ENCODE results near the gene ARMC9. TPM values are rescaled to one million over a fixed set of nuclear protein-coding genes. Genes with fewer than 3 reads are reported as not detected.
A peak's percentile ranks its signal among the peaks of the same experiment; 100 is the strongest.

The ARMC9 gene
- total RNA-seq, 1 donor from 2014 or later = 9.0 TPM

GRCh38 chr2:231315896-231316295, 117.5 kb downstream of the ARMC9 start:
- TF ChIP-seq CTCF (IDR thresholded peaks at IDR 0.05) = no peak
- peak overlapping the region; percentile 76 for H3K27ac Mint-ChIP-seq
- ATAC-seq (ENCODE audit: low read depth) (peak; percentile 63), DNase-seq (no peak)
- intact Hi-C loops (cut with micrococcal nuclease) = no loop called here
- ChIA-PET POLR2A (no interaction called here), CTCF (no interaction called here)
- peaks cover 15% of the 10 kb centered on the region for H3K9me3 Mint-ChIP-seq
- H3K4me1 Mint-ChIP-seq = peaks cover 50% of the 10 kb centered on the region
- H3K36me3 Mint-ChIP-seq (ENCODE audit: low read depth) = peaks cover 13% of the 10 kb centered on the region
- no peaks in the 10 kb centered on the region for H3K27me3 Mint-ChIP-seq
- H3K4me3 Mint-ChIP-seq = peak overlapping the region; percentile 20

GRCh38 chr2:231317579-231317978, 119.1 kb downstream of the ARMC9 start:
- H3K27me3 Mint-ChIP-seq = no peaks in the 10 kb centered on the region

GRCh38 chr2:231318436-231318835, 120.0 kb downstream of the ARMC9 start:
- ATAC-seq (ENCODE audit: low read depth) = no peak
- peaks cover 15% of the 10 kb centered on the region for H3K9me3 Mint-ChIP-seq
- peaks cover 13% of the 10 kb centered on the region for H3K36me3 Mint-ChIP-seq (ENCODE audit: low read depth)
- DNase-seq = no peak
- no peak overlapping the region for H3K27ac Mint-ChIP-seq
- TF ChIP-seq CTCF (IDR thresholded peaks at IDR 0.05) = no peak
- intact Hi-C loops (cut with micrococcal nuclease) = no loop called here
- POLR2A ChIA-PET = no interaction called here
- CTCF ChIA-PET = no interaction called here
- no peak overlapping the region for H3K4me3 Mint-ChIP-seq
- no peaks in the 10 kb centered on the region for H3K27me3 Mint-ChIP-seq
- H3K4me1 Mint-ChIP-seq = peaks cover 50% of the 10 kb centered on the region

More at GRCh38 chr2:231317579-231317978, 119.1 kb downstream of the ARMC9 start:
- H3K4me3 Mint-ChIP-seq = no peak overlapping the region
- H3K36me3 Mint-ChIP-seq (ENCODE audit: low read depth) = peaks cover 13% of the 10 kb centered on the region
- no peak for TF ChIP-seq CTCF (IDR thresholded peaks at IDR 0.05)
- no peak for DNase-seq
- POLR2A ChIA-PET = no interaction called here
- ATAC-seq (ENCODE audit: low read depth) = no peak
- H3K9me3 Mint-ChIP-seq = peaks cover 15% of the 10 kb centered on the region
- CTCF ChIA-PET = no interaction called here
- peaks cover 51% of the 10 kb centered on the region for H3K4me1 Mint-ChIP-seq
- H3K27ac Mint-ChIP-seq = no peak overlapping the region
- intact Hi-C loops (cut with micrococcal nuclease) = no loop called here

GRCh38 chr2:231318954-231319353, 120.5 kb downstream of the ARMC9 start:
- intact Hi-C loops (cut with micrococcal nuclease) = no loop called here
- Mint-ChIP-seq H3K9me3 (peaks cover 15% of the 10 kb centered on the region), H3K27me3 (no peaks in the 10 kb centered on the region), H3K4me1 (peaks cover 50% of the 10 kb centered on the region), H3K4me3 (no peak overlapping the region), H3K36me3 (ENCODE audit: low read depth) (peaks cover 13% of the 10 kb centered on the region), H3K27ac (no peak overlapping the region)
- TF ChIP-seq CTCF (IDR thresholded peaks at IDR 0.05) = no peak
- ATAC-seq (ENCODE audit: low read depth) = no peak
- no peak for DNase-seq
- POLR2A ChIA-PET = no interaction called here
- CTCF ChIA-PET = no interaction called here

- peaks cover 44% of the 10 kb centered on the region for H3K4me1 Mint-ChIP-seq
- H3K27me3 Mint-ChIP-seq = no peaks in the 10 kb centered on the region
- no peak overlapping the region for H3K4me3 Mint-ChIP-seq
- peaks cover 13% of the 10 kb centered on the region for H3K36me3 Mint-ChIP-seq (ENCODE audit: low read depth)
- ATAC-seq (ENCODE audit: low read depth) (no peak), DNase-seq (no peak)
- ChIA-PET POLR2A (no interaction called here), CTCF (no interaction called here)
- intact Hi-C loops (cut with micrococcal nuclease) = no loop called here
- H3K9me3 Mint-ChIP-seq = peaks cover 15% of the 10 kb centered on the region
- H3K27ac Mint-ChIP-seq = no peak overlapping the region
- TF ChIP-seq CTCF (IDR thresholded peaks at IDR 0.05) = no peak
Observed at GRCh38 chr2:231319867-231320266, 121.4 kb downstream of the ARMC9 start.
